RWPE2 (cell line): ENCODE measurements around the gene SYNJ2.

ENCODE experiments used
- ATAC-seq: fragments of 200-7000 bp; cut with Tn5 transposase; 3 replicates; pipeline ENCODE4 v1.9.1; 2021; ENCODE audit warnings: low read depth
- DNase-seq: peaks from one replicate; pipeline ENCODE4 v3.0.0-alpha.2; 2020; ENCODE audit warnings: low spot score
- H3K27ac ChIP-seq: fragments of 450-650 bp; 2 replicates; pipeline ENCODE4 v1.5.1; 2017; ENCODE audit warnings: mild to moderate bottlenecking; ENCODE audit not compliant: poor library complexity, severe bottlenecking
- H3K27me3 ChIP-seq: fragments of 250-450 bp; sonication (Bioruptor Pico); 2 replicates; pipeline ENCODE4 v1.5.1; 2021; ENCODE audit warnings: mild to moderate bottlenecking, moderate library complexity; ENCODE audit not compliant: insufficient read depth, poor library complexity, severe bottlenecking
- H3K36me3 ChIP-seq: fragments of 250-450 bp; sonication (Bioruptor Pico); 2 replicates; pipeline ENCODE4 v1.5.1; 2020; ENCODE audit warnings: low read depth, mild to moderate bottlenecking, moderate library complexity
- H3K4me1 ChIP-seq: fragments of 250-450 bp; sonication (Bioruptor Pico); 2 replicates; pipeline ENCODE4 v1.5.1; 2021; ENCODE audit warnings: mild to moderate bottlenecking, moderate library complexity; ENCODE audit not compliant: insufficient read depth, poor library complexity, severe bottlenecking
- H3K4me3 ChIP-seq: fragments of 250-450 bp; sonication (Bioruptor Pico); 2 replicates; pipeline ENCODE4 v1.5.1; 2021; ENCODE audit warnings: mild to moderate bottlenecking, moderate library complexity; ENCODE audit not compliant: severe bottlenecking
- H3K9me3 ChIP-seq: fragments of 250-450 bp; sonication (Bioruptor Pico); 2 replicates; pipeline ENCODE4 v1.5.1; 2021; ENCODE audit warnings: mild to moderate bottlenecking, moderate library complexity; ENCODE audit not compliant: severe bottlenecking
- TF ChIP-seq, protein P1 (sequence below): fragments of 450-650 bp; IDR thresholded peaks from one replicate; pipeline ENCODE4 v1.5.1; 2017; ENCODE audit warnings: mild to moderate bottlenecking, moderate library complexity; ENCODE audit not compliant: poor library complexity, severe bottlenecking

Gene SYNJ2

DNA sequence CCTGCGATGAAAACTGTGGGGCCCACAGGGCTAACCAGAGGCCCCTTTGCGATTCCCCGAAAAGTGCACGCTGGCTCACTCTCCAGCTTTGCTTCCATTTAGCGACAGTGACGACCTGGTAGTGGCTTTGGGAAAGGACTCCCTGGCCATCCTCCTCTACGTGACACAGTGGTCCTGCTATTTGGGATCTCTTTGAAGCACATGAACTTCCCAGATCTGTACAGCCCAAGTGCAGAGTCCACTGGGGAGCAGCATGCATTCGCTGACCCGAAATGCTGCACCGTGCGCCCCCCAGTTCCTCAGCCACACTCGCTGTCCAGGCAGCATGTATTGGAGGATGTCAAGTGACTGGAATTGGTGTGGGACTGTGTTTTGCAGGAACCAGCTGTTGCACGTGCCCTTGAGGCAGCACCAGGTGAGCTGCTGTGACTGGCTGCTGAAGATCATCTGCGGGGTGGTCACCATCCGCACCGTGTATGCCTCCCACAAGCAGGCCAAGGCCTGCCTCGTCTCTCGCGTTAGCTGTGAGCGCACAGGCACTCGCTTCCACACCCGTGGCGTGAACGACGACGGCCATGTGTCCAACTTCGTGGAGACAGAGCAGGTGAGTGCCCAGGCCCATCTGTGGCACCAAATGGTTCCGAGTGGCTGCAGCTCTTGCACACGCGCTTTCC, 51.6 kb downstream of the SYNJ2 start:
- peaks cover 11% of the 10 kb centered on the region for H3K36me3 ChIP-seq
- no peak overlapping the region for H3K27ac ChIP-seq
- H3K9me3 ChIP-seq, result no peaks in the 10 kb centered on the region
- DNase-seq (peak; percentile 22), ATAC-seq (no peak)
- no peak overlapping the region for H3K4me3 ChIP-seq
- peaks cover 8% of the 10 kb centered on the region for H3K4me1 ChIP-seq
- H3K27me3 ChIP-seq, result no peaks in the 10 kb centered on the region
- TF ChIP-seq, protein P1, sequence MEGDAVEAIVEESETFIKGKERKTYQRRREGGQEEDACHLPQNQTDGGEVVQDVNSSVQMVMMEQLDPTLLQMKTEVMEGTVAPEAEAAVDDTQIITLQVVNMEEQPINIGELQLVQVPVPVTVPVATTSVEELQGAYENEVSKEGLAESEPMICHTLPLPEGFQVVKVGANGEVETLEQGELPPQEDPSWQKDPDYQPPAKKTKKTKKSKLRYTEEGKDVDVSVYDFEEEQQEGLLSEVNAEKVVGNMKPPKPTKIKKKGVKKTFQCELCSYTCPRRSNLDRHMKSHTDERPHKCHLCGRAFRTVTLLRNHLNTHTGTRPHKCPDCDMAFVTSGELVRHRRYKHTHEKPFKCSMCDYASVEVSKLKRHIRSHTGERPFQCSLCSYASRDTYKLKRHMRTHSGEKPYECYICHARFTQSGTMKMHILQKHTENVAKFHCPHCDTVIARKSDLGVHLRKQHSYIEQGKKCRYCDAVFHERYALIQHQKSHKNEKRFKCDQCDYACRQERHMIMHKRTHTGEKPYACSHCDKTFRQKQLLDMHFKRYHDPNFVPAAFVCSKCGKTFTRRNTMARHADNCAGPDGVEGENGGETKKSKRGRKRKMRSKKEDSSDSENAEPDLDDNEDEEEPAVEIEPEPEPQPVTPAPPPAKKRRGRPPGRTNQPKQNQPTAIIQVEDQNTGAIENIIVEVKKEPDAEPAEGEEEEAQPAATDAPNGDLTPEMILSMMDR, result no peak

DNA sequence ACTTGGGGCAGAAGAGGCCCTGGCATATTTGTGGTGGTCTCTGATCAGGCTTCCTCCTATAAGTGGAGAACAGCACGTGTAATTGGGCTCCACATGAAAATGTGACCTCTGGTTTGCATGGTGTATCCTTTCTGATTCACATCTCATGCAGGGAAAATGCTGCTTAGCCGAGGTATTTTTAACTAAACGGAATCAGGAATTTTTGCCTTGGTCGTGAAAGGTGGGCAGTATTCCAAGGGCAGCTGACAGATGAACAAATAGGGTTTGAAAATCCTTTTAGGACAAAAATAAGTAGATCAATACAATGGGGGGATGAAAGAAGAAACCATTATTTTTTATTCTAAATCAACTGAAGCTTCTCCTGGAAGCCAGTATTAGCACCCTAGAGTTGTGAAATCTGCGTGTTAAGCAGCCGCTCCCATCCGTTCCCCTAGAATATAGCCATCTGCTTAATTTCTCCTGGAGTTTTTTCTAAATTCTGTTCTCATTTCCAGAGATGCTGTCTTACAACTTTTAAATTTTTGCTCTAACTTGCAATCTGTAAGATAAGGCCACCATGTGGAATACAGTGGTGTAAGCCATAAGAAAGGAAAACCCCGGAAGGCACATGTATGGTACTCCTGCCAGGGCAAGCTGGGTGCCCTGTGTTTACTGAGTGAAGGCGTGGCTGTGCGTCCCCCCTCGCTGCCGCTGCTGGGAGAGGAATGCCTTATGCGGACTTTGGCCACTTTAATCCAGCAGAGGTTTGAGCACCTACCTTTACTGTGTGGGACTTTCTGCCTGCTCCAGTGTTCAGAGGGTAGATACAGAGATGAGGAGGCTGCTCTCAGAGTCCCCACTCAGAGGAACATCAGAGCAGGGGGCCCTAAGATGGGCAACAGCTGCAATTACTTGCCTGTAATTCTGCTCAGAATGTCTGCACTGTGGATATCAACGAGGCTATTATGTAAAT, 52.4 kb downstream of the SYNJ2 start:
- peaks cover 8% of the 10 kb centered on the region for H3K4me1 ChIP-seq
- H3K36me3 ChIP-seq, result peaks cover 11% of the 10 kb centered on the region
- no peak for DNase-seq
- TF ChIP-seq, protein P1, result no peak
- H3K9me3 ChIP-seq, result no peaks in the 10 kb centered on the region
- no peaks in the 10 kb centered on the region for H3K27me3 ChIP-seq
- H3K27ac ChIP-seq, result no peak overlapping the region
- H3K4me3 ChIP-seq, result no peak overlapping the region
- no peak for ATAC-seq

DNA sequence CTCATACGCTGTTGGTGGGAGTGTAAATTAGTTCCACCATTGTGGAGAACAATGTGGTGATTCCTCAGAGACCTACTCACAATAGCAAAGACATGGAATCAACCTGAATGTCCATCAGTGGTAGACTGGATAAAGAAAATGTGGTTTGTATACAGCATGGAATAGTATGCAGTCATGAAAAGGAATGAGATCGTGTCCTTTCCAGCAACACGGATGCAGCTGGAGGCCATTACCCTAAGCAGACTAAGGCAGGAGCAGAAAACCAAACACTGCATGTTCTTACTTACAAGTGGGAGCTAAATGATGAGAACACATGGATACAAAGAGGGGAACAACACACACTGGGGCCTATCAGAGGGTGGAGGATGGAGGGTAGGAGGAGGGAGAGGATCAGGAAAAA, 54.6 kb downstream of the SYNJ2 start:
- peaks cover 4% of the 10 kb centered on the region for H3K36me3 ChIP-seq
- no peaks in the 10 kb centered on the region for H3K9me3 ChIP-seq
- ATAC-seq (no peak), DNase-seq (no peak)
- no peak overlapping the region for H3K27ac ChIP-seq
- H3K27me3 ChIP-seq, result no peaks in the 10 kb centered on the region
- peaks cover 17% of the 10 kb centered on the region for H3K4me1 ChIP-seq
- TF ChIP-seq, protein P1, result no peak
- no peak overlapping the region for H3K4me3 ChIP-seq

DNA sequence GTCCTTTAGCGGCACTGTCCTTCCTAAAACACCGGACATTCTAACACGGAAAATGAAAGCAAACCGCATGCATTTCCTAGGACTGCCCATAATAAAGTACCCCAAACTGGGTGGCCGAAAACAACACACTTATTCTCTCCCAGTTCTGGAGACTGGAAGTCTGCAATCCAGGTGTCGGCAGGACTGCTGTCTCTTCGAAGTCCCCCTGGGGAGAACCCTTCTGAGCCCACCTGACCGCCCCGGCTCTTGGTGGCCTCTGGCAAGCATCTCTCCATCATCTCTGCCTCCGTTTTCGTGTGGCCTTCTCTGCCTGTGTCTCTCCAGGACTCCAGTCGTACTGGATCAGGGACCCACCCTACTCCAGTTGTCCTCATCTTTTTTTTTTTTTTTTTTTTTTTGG, 55.4 kb downstream of the SYNJ2 start:
- Histone ChIP-seq H3K4me1 (peaks cover 24% of the 10 kb centered on the region), H3K36me3 (peaks cover 4% of the 10 kb centered on the region), H3K9me3 (no peaks in the 10 kb centered on the region), H3K4me3 (no peak overlapping the region), H3K27ac (no peak overlapping the region), H3K27me3 (no peaks in the 10 kb centered on the region)
- DNase-seq (no peak), ATAC-seq (no peak)
- TF ChIP-seq, protein P1, result no peak
